HepG2 (cell line): ENCODE results near the gene CFAP99. TPM values are rescaled to one million over a fixed set of nuclear protein-coding genes. Genes with fewer than 3 reads are reported as not detected.
A peak's percentile ranks its signal among the peaks of the same experiment; 100 is the strongest.

Experiments used
- ATF5 ChIP-seq: sonication (generic); formaldehyde crosslinking; IDR thresholded peaks from 2 replicates; pipeline ENCODE4 v1.4.0; 2020; ENCODE audit warnings: mild to moderate bottlenecking, low read depth, missing genetic modification reagents
- DPF2 ChIP-seq: sonication (generic); formaldehyde crosslinking; IDR thresholded peaks from 2 replicates; pipeline ENCODE4 v1.4.0; 2020; ENCODE audit warnings: mild to moderate bottlenecking, low read depth, missing genetic modification reagents, borderline replicate concordance
- ELF4 ChIP-seq: sonication (generic); formaldehyde crosslinking; IDR thresholded peaks from 2 replicates; pipeline ENCODE4 v1.5.0; 2020; ENCODE audit warnings: missing genetic modification reagents, mild to moderate bottlenecking, moderate library complexity, borderline replicate concordance
- HDAC1 ChIP-seq: sonication (generic); formaldehyde crosslinking; IDR thresholded peaks from 2 replicates; pipeline ENCODE4 v1.5.1; 2020; ENCODE audit warnings: mild to moderate bottlenecking, missing genetic modification reagents
- LRRFIP1 ChIP-seq: sonication (generic); formaldehyde crosslinking; conservative IDR thresholded peaks from 2 replicates; pipeline ENCODE4 v1.4.0; 2020; ENCODE audit warnings: missing genetic modification reagents
- PLSCR1 ChIP-seq: sonication (generic); formaldehyde crosslinking; IDR thresholded peaks from 2 replicates; pipeline ENCODE4 v1.5.0; 2020; ENCODE audit warnings: missing genetic modification reagents, mild to moderate bottlenecking, borderline replicate concordance
- RBFOX2 ChIP-seq: fragments of 200-400 bp; formaldehyde crosslinking; IDR thresholded peaks from 2 replicates; pipeline ENCODE4 v1.6.1; 2017; ENCODE audit warnings: low read depth, mild to moderate bottlenecking, low read length
- XRCC5 ChIP-seq: fragments of 200-400 bp; formaldehyde crosslinking; optimal IDR thresholded peaks from 2 replicates; pipeline ENCODE3; 2017; ENCODE audit warnings: mild to moderate bottlenecking, low read length
- ZBTB38 ChIP-seq: sonication (generic); formaldehyde crosslinking; IDR thresholded peaks from 2 replicates; pipeline ENCODE4 v1.5.1; 2020; ENCODE audit warnings: mild to moderate bottlenecking, missing genetic modification reagents
- ZNF17 ChIP-seq: sonication (generic); formaldehyde crosslinking; IDR thresholded peaks from 2 replicates; pipeline ENCODE4 v1.5.0; 2020; ENCODE audit warnings: mild to moderate bottlenecking, missing genetic modification reagents
- ZNF318 ChIP-seq: sonication (generic); formaldehyde crosslinking; IDR thresholded peaks from 2 replicates; pipeline ENCODE4 v1.4.0; 2020; ENCODE audit warnings: mild to moderate bottlenecking, missing genetic modification reagents
- ZNF329 ChIP-seq: sonication (generic); formaldehyde crosslinking; IDR thresholded peaks from 2 replicates; pipeline ENCODE4 v1.9.0; 2021; ENCODE audit warnings: low read depth, mild to moderate bottlenecking, missing genetic modification reagents
- ZNF670 ChIP-seq: sonication (generic); formaldehyde crosslinking; IDR thresholded peaks from 2 replicates; pipeline ENCODE4 v1.8.0; 2022; ENCODE audit warnings: mild to moderate bottlenecking, missing genetic modification reagents, borderline replicate concordance
- polyA plus RNA-seq, 8 experiments: library from polyadenylated mRNA; depleted of rRNA in 3 of 8; stranded (reverse) in 7 of 8; unstranded in 1 of 8; fragments of >200 nt; fragmentation: Illumina TruSeq in 4 of 8; extraction: Trizol in 4 of 8; gene quantifications; 2 replicates each; pipeline versions ENCODE4 v1.2.1 to v1.2.3, GENCODE V29; 2011 to 2016; ENCODE audit warnings: low read depth in 4 of 8, missing spikeins in 1 of 8, mixed read lengths in 1 of 8; ENCODE audit not compliant: insufficient read depth in 1 of 8
- total RNA-seq, 5 experiments: library from RNA; depleted of rRNA; stranded (reverse); fragments of >200 nt; fragmentation: Illumina TruSeq; extraction: Trizol; gene quantifications; 2 replicates each; pipeline ENCODE4 v1.2.3, GENCODE V29; 2016; ENCODE audit warnings: low read depth in 1 of 5

The CFAP99 gene
- total and polyA plus RNA-seq, 2 of the 13 experiments (the other 11 are each of a cell fraction or from before 2014, with no cell fraction given): not detected

GRCh38 chr4:2462218-2462991 is 43.6 kb downstream of the CFAP99 start (continued):
- peak; percentile 26; the same call in 1 of the 2 replicates for TF ChIP-seq ZNF318 (CRISPR knock-in tag)
- TF ChIP-seq LRRFIP1: no peak
- TF ChIP-seq RBFOX2: no peak
- TF ChIP-seq ZBTB38 (CRISPR knock-in tag): peak; percentile 69; the same call in 1 of the 2 replicates
- no peak for TF ChIP-seq DPF2
- no peak for TF ChIP-seq ZNF17 (CRISPR knock-in tag)
- TF ChIP-seq PLSCR1 (CRISPR knock-in tag): no peak
- TF ChIP-seq ELF4 (CRISPR knock-in tag): no peak
- no peak for TF ChIP-seq XRCC5
- TF ChIP-seq ZNF329 (CRISPR knock-in tag): no peak; the same call in 1 of the 2 replicates
- TF ChIP-seq ZNF670 (CRISPR knock-in tag): no peak
- TF ChIP-seq ATF5 (CRISPR knock-in tag): no peak
- no peak; the same call in 1 of the 2 replicates for TF ChIP-seq HDAC1 (CRISPR knock-in tag)
